Body of pancreas (tissue), 4 donors: ENCODE data around the gene GPRIN2.

Experiments
- POLR2A ChIP-seq, 3 donors: fragments of 450-650 bp; IDR thresholded peaks; one replicate each; pipeline ENCODE4 v1.6.1; 2016; ENCODE audit warnings: antibody characterized with exemption in 3 of 3, mild to moderate bottlenecking in 2 of 3
- TF ChIP-seq, protein P1 (sequence below), 7 experiments: fragments of 450-650 bp in 4 of 7; fragments of 200-600 bp in 3 of 7; sonication (generic) in 3 of 7; IDR thresholded peaks; one replicate each; pipeline ENCODE4 v1.5.1; 2016 to 2019; ENCODE audit warnings: antibody characterized with exemption in 7 of 7

DNA sequence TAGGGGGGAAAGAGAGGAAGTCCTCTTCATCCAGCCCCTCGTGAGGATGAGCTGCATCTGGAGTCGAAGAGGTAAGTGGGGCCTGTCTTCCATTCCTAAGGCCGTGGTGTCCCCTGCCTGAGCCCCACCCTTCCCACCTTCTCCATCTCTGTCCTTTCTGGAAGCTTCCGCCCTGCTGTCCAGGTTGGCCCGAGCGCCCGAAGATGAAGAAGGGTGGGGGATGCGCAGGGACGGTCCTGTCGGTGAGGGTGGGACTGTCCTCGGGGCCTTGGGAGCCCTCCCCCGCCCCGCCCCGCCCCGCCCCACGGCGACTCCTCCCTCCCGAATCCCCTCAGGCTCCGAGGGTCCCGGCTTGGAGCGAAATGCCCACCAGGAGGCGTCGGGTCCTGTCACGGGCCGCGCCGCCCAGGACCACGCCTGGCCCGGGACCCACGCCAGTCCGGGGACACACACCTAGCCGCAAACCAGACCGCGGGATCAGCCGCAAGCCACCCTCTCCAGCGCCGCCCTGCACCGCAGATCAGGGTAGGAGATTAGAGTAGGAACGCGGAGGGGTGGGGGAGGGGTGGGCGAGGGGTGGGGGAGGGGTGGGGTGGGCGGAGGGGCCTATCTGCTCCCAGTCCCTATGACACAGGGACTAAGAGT, 15.3 kb downstream of the GPRIN2 start:
- no peak for TF ChIP-seq POLR2A (IDR thresholded peaks at IDR 0.05)
- TF ChIP-seq, protein P1, sequence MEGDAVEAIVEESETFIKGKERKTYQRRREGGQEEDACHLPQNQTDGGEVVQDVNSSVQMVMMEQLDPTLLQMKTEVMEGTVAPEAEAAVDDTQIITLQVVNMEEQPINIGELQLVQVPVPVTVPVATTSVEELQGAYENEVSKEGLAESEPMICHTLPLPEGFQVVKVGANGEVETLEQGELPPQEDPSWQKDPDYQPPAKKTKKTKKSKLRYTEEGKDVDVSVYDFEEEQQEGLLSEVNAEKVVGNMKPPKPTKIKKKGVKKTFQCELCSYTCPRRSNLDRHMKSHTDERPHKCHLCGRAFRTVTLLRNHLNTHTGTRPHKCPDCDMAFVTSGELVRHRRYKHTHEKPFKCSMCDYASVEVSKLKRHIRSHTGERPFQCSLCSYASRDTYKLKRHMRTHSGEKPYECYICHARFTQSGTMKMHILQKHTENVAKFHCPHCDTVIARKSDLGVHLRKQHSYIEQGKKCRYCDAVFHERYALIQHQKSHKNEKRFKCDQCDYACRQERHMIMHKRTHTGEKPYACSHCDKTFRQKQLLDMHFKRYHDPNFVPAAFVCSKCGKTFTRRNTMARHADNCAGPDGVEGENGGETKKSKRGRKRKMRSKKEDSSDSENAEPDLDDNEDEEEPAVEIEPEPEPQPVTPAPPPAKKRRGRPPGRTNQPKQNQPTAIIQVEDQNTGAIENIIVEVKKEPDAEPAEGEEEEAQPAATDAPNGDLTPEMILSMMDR (IDR thresholded peaks at IDR 0.05), result peak in 2 of 7 experiments; percentile 9 to 41
